ENCODE measurements around the gene CABP5.

DNA sequence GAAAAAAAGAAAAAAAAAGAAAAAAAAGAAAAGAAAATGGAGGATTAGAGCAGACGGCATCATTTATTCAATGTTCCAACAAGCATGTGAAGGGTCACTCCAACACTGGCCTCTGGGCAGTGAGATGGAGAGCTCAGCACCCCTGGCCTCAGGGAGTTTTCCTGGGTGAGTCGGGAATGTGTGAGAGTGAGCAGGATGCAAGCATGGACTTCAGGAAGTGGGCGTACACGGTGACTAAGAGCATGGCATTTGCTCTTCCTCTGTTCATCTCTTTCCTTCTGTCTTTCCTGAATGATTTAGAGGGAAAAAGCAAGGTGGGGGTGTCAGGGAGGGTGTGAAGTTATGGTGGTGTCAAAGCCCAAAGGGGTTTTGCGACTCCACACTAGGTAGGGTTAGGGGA lies 682 bp upstream of the CABP5 start:
- TF ChIP-seq, protein P1, sequence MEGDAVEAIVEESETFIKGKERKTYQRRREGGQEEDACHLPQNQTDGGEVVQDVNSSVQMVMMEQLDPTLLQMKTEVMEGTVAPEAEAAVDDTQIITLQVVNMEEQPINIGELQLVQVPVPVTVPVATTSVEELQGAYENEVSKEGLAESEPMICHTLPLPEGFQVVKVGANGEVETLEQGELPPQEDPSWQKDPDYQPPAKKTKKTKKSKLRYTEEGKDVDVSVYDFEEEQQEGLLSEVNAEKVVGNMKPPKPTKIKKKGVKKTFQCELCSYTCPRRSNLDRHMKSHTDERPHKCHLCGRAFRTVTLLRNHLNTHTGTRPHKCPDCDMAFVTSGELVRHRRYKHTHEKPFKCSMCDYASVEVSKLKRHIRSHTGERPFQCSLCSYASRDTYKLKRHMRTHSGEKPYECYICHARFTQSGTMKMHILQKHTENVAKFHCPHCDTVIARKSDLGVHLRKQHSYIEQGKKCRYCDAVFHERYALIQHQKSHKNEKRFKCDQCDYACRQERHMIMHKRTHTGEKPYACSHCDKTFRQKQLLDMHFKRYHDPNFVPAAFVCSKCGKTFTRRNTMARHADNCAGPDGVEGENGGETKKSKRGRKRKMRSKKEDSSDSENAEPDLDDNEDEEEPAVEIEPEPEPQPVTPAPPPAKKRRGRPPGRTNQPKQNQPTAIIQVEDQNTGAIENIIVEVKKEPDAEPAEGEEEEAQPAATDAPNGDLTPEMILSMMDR (IDR thresholded peaks at IDR 0.05 in 8 of 11, conservative IDR thresholded peaks at IDR 0.05 in 3 of 11) = no peak
- TF ChIP-seq POLR2A (IDR thresholded peaks at IDR 0.05) (no peak), POLR2AphosphoS5 (IDR thresholded peaks at IDR 0.05) (no peak)
